ENCODE data around the gene ZBTB20.

Gene ZBTB20

DNA sequence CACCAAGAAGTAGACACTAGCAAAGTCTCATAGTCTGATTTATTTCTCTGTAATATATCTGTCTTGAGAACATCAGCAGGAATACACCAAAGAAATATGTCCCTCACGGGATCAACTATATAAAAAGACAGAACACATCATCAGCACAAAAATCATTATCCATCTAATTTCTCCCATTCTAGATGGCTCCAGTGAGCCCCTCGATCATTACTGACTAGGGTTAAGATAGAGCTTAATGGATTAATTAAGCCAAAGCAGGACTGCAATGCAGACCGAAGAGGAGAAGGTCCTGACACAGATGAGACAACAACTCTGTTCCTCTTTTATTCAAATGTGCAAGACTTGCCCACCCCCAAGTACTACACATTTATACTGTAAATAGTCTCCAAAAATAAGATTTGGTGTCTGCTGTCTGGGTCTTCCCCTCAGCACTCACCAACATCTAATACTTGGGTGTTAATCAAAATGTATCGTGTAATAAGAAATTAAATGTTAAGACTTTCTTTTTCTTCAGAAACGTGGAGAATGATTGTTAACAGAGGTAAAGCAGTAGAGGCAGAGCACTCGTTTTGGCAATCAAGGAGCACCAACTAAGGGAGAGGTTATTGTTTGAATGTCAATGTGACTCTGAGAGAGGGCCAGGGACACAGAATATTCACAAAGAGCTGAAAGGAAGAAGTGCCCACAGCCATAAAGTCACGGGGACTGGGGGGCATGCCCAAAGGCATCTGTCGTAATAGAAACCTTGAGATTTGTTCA lies 719.6 kb downstream of the ZBTB20 start:
- FAIRE-seq = no peak

DNA sequence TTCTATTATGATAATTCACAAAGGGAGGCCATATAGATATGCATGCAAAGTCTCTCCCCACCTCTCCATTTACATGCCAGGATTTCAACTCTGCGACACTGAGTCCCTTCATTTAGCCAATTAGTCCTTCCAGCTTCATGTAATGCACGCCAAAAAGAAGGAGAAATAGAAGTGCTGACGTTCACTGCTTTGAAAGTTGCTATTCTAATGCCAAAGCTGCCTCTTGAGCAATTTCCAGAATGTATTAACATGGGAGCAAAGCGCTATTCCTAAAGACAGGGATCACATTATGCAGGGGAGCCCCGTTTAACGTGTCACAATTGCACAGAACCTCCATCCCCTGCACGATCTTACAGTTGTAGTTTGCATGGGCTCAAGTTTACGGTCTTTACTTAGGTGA lies 722.8 kb downstream of the ZBTB20 start:
- no peak for FAIRE-seq

DNA sequence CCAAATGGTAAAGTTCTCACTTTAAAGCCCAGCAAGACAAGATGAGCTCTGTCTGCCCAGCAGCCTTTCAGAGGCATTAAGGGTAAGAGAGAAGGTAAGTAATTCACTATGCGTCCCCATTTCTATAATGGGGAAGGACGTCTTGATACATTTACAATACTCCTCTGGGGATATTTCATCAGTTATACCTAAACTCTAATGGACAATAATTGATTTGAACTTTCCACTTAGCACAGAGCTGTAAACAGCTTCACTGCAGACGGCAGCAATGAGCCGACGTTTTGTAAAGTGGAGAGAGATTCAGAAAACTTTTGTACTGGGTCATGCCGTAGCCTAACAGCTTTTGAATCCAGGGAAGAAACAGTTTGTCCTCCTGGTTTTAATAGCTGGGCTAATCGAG lies 725.9 kb downstream of the ZBTB20 start:
- no peak for FAIRE-seq

DNA sequence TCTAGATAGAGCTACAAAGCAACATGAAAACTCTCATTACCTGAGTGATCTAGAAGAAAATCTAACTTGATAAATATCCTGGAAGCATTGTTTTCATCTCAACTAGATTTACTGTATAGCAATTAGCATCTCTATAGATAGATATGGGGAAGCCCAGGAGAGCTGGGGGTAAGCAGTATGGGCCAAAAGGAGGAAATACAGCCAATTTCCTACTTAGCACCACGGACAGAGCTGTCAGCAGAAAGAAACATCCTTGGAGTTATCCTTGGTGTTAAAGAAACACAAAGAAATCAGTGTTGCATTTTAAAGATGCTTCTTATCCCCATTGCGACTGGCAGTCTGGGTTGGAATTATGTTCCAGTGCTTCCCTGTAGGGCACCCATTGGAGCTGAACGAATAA lies 727.0 kb downstream of the ZBTB20 start:
- FAIRE-seq = no peak

DNA sequence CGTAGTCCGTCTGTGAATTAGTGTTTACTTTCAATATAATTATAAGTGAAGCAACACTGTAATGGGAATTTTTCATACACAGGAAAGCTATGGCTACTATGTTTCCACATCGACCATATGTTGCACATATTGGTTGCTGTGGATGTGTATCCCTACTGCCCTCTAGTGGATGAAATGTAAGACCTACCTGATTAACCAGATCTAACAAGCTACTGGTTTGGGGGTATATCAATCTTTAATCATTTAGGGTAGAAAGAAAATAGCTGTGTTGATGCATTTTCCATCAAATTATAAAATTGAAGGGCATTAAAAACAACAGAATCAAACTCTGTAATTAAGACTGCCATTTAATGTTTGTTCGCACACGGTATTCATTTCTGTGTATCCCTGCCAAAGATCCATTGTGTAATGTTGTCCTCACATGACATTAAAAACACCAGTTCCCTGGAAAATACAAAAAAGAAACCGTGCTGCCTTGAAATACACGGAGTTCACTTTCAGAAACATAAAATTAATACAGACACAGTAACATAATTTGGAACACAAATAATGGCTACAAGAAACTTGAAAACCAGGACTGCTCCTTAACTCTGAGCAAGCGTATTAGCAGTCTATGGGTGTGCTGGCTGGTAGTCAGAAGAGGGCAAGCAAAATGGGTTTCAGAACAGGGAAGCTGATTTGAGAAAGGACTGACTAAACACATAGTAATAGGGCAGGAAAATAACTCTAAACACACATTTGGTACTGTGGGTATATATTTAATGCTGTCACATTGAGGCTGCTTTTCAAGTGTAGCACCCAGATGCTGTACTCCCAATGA lies 728.2 kb downstream of the ZBTB20 start:
- peak; percentile 89 for FAIRE-seq

DNA sequence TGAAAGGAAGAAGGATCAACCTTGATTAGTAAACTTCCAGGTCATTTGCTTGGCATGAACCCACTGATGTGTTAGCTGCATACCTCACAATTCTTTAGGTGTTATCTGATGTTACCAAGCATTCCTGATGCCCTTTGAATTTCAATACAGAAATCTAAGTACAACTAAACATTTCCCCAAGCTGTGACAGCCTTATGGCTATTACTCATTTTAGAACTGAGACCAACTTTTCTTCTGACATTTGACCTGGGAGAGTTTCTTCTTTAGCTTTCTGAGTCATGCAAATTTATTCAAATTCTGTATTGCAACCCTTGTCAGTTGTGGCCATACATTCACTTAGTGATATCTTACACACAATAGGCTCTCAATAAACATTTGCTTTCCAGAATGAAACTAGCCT lies 729.0 kb downstream of the ZBTB20 start:
- no peak for FAIRE-seq

DNA sequence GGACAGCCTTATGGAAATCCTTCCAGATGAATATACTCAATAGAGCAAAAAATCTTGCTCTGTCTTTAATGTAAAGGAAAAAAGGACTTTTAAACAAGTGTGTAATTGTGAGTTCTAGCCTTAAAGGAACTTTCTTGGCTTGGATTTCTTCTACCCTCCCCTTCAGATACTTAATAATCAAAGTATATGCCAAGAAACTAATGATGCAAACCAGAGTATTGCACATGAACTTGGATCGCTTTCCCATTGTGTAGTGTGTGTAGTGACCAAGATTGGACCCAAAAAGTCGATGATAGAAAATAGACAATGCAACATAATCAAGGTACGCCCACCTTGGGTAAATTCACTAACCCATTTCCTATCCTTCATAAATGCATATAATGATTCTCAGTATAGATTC lies 729.4 kb downstream of the ZBTB20 start:
- no peak for FAIRE-seq

DNA sequence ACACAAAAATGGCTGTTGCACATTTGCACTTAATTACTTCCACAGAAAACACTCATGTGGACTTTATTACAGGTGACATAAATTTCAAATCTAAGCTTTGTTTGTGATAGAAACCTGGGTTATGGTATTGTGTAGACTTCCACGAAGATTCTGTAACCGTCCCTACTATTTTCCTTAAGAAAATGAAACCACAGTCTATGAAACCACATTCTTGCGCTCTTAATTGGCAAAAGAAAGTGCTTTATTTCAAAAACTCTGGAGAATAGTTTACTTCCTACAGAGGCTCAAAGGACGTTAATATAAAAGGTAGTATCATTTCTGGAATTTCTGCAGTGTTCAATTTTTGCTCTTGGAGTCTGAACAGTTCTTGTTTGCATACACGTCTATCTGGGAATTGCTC lies 729.8 kb downstream of the ZBTB20 start:
- FAIRE-seq = no peak

DNA sequence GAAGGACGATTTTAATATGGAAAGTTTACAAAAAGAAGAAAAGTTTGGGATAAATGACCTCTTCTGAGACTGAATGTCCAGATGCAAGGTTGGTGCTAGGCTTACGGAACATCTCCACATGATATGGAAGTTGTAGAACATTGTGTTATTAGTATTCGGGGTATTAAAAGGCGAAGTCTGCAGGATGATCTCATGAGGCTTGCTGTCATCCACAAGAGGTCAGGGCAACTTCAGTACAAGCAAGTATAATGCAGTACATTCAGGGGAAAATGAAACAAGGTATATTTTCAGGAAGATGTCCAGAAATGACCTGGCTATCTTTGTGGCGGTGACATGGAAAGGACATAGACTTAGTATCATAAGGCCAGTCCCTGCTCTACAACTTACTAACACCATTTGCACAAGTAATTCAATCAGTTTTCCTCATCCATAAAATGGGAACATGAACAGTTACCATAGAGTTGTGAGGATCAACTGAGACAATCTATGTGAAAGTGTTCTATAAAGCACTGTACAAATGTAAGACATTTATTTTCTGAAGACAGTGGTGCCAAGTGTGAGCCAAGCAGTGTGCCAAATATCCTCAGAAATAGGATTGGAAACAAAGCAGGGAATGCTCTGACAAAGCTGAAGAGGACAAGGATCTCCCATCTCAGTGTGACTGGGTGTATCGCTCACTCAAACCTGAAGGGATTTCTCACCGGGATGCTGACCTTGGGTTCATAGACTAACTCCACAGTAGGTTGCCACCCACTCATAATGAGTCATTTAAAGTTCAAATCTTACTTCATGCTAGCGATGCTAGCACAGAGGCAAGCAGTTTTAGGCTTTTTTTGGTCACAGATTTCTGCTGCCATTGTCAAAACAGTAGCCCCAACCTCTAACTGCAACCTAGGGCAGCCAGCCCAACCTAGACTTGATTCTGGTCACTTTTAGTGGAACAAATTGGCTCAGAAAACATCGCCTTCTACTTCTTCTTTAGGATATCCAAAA lies 735.0 kb downstream of the ZBTB20 start:
- no peak for FAIRE-seq

DNA sequence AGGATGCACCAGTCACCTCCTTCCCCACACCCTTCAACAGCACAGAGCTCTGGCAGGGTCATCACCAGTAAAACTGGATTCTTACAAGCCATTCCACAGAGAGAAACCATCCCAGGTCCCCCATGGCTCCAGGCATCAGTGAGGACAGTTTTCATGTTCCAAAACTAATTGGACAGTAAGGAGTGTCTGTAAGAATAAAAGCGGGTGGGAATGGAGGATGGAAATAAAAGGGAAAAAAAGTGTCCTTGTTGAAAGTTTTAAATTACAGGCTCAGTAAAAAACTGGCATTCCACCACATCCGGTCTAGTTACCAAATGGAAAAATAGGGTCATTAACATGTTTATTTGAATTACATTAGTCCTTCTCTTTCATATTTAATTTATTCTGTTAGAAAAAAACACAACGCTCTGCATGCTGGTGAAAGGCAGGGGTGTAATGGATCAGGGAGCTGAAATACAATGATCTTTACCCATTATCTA lies 735.9 kb downstream of the ZBTB20 start:
- FAIRE-seq = no peak

DNA sequence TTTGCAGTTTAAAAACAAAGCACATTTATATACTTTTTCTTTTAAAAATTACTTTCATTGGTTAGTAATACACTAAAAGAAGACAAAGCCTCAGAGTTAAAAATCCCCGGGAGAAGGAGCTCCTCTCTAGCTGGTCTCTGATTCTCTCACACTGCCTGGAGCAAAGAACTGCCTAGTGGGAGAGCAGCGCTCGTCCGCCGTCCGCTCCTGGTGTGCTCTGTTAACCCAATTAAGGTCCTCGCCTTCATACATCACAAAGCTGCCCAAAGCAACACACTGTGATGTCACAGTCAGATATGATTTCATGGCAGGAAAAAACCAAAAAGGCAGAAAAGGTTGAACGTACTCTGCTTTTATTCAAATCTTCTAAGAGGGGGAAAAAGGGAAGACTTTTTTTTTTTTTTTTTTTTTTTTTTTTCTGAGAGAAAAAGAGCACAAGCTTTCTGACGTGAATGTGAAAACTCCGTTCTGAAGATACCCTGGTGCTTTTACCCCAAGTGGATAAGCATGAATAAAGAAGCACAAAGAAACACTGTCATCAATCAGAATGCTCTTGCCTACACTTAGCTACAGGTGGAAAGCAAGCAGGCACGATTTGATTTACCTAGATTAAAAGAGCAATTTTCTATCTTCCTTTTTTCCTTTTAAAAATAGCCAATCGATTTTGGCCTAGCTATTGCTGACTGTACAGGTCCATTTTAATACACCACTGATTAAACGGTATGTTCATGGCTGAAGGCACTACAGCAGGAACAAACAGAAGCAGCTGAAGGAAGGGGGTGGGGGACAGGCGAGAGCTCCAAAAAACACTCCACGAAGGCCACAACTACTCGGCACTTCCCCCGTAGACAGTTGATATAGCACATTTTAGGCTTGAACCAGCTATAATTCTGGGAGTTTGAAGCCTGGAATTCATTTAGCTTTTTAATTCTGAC lies 738.1 kb downstream of the ZBTB20 start:
- FAIRE-seq = no peak

DNA sequence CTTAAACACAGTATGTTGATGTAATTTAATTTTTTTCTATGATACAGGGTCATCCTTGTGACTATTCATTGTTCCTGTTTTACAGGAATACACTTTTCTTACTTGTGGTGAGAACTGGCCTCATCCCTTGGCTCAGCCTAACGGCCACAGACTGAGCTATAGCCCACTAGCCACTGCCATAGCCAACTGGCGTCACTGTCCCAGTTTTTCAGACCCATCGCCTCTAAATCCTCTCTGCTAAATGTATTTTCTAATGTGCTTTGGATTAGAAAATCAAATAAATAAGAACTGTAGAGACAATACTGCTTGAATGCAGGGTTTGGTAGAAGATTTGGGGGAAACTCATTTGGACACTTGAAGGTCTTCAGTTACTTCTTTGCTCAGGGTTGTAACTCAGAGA lies 740.2 kb downstream of the ZBTB20 start:
- FAIRE-seq = no peak

DNA sequence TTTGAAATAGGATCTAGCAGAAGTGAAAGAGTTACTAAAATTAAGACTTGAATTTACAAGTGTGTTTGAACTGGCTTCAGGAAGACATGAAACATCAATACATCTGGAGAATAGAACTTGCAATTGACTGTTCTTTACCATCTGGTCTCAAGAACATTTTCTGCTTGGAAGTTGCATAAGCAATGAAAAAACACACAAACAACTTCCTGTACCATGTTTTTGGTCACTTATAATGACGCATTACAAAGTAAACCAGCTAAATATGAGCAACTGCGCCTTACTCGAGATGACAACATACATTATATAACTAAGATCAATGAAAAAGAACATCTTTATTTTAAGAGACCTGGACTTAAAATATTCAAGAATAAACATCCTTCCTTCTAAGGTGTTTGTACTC lies 740.8 kb downstream of the ZBTB20 start:
- FAIRE-seq = no peak

DNA sequence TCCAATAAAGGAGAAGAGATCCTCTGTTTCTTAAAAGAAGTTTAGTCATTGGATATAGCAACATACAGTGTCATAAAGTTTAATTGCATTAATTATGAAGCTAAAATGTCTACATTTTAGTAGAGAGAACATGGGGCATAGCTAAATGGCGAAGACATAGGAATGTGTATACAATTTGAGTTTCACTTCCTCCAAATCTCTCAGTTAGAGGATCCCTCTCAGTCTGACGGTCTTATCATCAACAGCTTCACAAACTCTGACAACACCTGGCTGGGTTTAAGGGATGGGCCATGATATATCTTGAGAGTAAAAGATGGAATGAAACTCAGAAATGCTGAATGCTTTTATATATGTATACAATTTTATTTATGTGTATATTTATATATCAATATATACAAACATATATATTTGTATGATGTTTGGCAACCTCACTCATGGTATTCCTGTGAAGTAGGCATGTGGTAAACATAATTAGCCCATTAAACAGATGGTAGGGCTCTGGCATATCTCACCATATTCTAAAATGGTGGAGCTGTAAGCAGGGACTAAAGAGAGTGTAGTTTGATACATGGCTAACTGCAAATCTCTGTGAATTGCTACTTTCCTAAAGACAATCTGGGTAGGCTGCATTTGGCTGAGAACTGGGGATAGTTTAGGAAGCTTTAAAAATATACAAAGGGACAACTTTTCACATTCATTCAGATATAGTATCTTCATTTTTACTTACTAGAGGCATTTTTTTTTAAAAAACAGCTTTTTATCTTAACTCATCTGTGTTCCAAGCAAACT lies 741.7 kb downstream of the ZBTB20 start:
- FAIRE-seq = no peak

DNA sequence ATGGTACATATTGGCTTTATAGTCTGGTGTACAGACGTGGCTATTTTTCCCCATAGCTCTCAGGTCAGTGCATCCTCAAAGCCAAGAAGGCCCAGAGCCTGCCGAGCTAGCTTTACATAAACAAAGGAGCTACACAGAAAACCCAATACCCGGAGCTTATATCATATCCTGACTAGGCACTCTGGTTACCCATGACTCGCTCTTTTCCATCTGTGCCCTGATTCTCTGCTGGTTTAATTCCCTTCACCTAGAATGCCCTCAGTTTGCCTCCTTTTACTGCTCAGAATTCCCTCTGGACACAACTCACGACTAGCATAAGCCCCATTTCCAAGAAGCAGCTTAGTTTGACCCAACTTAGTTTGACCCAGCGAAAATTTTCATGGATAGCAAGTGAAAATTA lies 742.5 kb downstream of the ZBTB20 start:
- no peak for FAIRE-seq

DNA sequence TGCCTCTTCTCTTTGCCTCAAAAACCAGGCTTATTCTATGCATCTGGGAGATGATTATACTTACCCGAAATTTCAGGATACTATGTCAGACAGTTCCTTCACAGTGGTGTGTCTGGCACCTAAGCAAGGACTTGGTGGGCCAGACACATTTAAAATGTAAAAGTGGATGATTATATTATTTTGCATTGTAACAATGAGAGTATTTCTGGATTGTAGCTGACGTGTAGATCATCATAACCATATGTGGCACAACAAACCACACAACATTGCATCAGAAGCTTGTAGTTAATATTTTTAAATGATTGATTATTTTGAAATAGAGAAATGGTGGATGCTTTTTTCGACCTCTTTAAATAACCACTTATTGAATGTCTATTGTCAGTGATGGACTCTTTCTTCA lies 744.2 kb downstream of the ZBTB20 start:
- FAIRE-seq = no peak

DNA sequence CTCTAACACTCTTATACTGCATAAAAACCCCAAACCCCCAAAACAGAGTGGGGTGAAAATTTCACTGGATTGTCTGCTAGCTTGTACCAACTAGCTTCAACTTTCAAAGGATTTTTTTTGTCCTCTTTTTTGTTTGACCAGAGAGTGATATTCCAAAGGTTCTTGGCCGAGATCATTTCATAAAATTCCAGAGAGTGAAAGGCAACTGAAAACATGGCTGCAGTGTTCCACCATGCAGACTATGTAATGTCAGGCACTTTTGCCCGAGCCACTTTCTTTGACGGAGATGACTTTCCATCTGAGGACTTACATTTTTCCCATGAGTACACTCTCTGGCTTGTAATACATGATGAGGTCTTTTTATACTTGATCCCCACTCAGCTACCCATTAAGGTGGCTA lies 745.7 kb downstream of the ZBTB20 start:
- no peak for FAIRE-seq

DNA sequence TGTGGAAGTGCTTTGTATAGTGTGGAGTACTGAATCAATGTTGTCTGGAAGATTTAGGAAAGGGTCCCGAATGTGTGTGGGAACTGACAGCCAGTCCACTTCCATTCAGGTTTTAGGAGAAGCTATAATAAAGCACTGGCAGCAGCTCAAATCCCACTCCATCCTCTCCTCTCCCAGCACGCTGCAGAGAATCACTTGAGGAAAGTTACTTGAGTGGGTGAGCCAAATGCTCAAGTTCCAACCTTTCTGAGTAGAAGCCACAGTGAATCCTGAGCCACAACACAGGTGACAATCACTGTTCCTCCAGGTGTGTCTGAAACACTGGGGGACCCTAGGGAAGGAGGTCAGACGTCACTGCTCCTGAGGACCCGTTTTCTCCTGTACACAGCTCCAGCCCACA lies 746.7 kb downstream of the ZBTB20 start:
- FAIRE-seq = no peak

DNA sequence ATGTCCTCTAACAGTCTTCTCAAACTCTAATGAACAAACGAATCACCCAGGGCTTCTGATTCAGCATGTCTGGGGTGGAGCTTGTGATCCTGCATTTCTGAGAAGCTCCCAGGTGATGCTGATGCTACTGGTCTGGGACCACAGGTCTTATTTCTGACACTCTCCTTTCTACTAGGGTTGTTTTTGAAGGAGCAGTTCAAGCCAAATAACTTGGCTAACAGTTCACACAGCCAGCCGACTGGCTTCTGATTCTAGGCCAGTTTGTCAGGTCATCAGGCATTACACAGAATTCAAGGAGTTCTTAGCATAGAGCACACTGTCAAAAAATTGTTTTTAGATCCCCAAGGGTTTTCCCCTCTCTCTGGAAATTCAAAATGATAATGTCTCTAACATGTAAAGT lies 752.5 kb downstream of the ZBTB20 start:
- FAIRE-seq = no peak

DNA sequence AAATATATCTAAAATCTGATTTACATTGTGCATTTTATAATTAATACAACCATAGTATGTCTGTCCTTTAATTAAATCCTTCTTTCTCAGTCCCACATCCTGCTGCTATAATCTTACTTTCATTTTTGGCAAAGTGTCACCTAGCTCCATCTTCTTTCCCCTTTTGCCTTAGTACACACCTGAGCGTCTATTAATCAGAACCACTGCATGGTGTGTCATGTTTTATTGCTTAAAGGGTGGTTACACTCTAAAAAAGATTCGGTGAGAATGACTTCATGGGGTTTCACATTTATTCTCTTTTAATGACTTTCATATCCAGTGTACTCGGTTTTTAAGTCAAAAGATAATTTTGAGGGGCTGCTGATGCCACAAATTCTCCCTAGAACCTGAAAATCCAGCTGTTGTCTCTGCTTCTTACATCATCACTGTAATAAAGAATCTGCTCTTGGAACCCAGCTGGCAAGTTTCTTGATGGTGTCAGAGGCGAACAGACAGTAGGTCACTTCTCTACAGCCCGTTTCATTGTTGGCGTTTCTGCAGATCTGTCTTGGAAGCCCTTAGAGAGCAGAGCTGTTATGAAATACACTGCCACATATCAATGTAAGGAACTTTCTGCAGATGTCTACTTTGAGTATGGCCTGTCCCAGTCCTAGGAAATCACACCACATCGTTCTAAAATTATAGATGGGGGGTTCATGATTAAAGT lies 753.6 kb downstream of the ZBTB20 start:
- no peak for FAIRE-seq
